GM12865 (cell line): ENCODE results near the gene CHST12.
"Not testable (repeated sequence)": the region's sequence is repeated elsewhere in the genome, so short reads cannot be mapped to it uniquely, and the experiment has no call there.

Experiments used
- DNase-seq: peaks from one replicate; pipeline ENCODE4 v3.0.0; 2010; ENCODE audit warnings: low read depth
- H3K4me3 ChIP-seq: 2 replicates; pipeline ENCODE4 v1.5.1; 2011; ENCODE audit warnings: mild to moderate bottlenecking, low read depth, low read length, control low read depth
- CTCF ChIP-seq: IDR thresholded peaks from 2 replicates; pipeline ENCODE4 v1.5.1; 2011; ENCODE audit warnings: low read length, control low read depth, low read depth, inconsistent platforms; ENCODE audit not compliant: insufficient read depth; ENCODE audit errors: missing control alignments

The CHST12 gene

GRCh38 chr7:2416063-2416462 is 12.7 kb downstream of the CHST12 start:
- no peak for DNase-seq
- TF ChIP-seq CTCF = no peak
- no peak overlapping the region for H3K4me3 ChIP-seq

GRCh38 chr7:2416650-2417049 is 13.2 kb downstream of the CHST12 start:
- no peak overlapping the region for H3K4me3 ChIP-seq
- no peak for DNase-seq
- no peak for TF ChIP-seq CTCF

- H3K4me3 ChIP-seq, DNase-seq: not testable (repeated sequence)
Observed at GRCh38 chr7:2417178-2417577, 13.8 kb downstream of the CHST12 start.

GRCh38 chr7:2417981-2418481 is 14.6 kb downstream of the CHST12 start:
- no peak overlapping the region for H3K4me3 ChIP-seq
- no peak for TF ChIP-seq CTCF
- no peak for DNase-seq

- no peak for DNase-seq
- TF ChIP-seq CTCF = no peak
- H3K4me3 ChIP-seq = no peak overlapping the region
Observed at GRCh38 chr7:2420216-2420933, 17.0 kb downstream of the CHST12 start.

GRCh38 chr7:2421943-2422310 is 18.5 kb downstream of the CHST12 start:
- TF ChIP-seq CTCF = no peak
- DNase-seq = no peak
- no peak overlapping the region for H3K4me3 ChIP-seq

GRCh38 chr7:2425749-2426148 is 22.3 kb downstream of the CHST12 start:
- DNase-seq = no peak
- TF ChIP-seq CTCF = no peak
- H3K4me3 ChIP-seq = no peak overlapping the region
